CD4-positive, alpha-beta T cell treated with Interleukin-21 for 1 hour (primary cell): ENCODE results near the gene TNNI3.
"Not testable (repeated sequence)": the region's sequence is repeated elsewhere in the genome, so short reads cannot be mapped to it uniquely, and the experiment has no call there.

Experiments
- DNase-seq: peaks from one replicate; pipeline ENCODE4 v3.0.0-alpha.2; 2020

The TNNI3 gene

GRCh38 chr19:55172741-55173140 is 15.2 kb upstream of the TNNI3 start:
- DNase-seq, result no peak

- not testable (repeated sequence) for DNase-seq
These were observed 14.8 kb upstream of the TNNI3 start for GRCh38 chr19:55172318-55172717.

- no peak for DNase-seq
These were observed 13.9 kb upstream of the TNNI3 start for GRCh38 chr19:55171440-55171839.

GRCh38 chr19:55169136-55169535 is 11.6 kb upstream of the TNNI3 start:
- no peak for DNase-seq

- peak; percentile 81 for DNase-seq
These were observed 9.2 kb upstream of the TNNI3 start, which contains the start of gene DNAAF3 for GRCh38 chr19:55166530-55167268. Gene DNAAF3 (minus strand): TSS chr19:55166613. CDS start chr19:55166413, 200 bp downstream.

- peak; percentile 62 for DNase-seq
These were observed 8.5 kb upstream of the TNNI3 start for GRCh38 chr19:55165952-55166529.

GRCh38 chr19:55161571-55162322 is 4.2 kb upstream of the TNNI3 start:
- DNase-seq, result no peak

GRCh38 chr19:55160986-55161365 is 3.4 kb upstream of the TNNI3 start:
- DNase-seq, result no peak

GRCh38 chr19:55160128-55160985 is 2.8 kb upstream of the TNNI3 start:
- DNase-seq, result peak; percentile 88

GRCh38 chr19:55158848-55159749 is 1.6 kb upstream of the TNNI3 start:
- no peak for DNase-seq

GRCh38 chr19:55158423-55158822 is 891 bp upstream of the TNNI3 start:
- DNase-seq, result no peak

- peak; percentile 34 for DNase-seq
These were observed 1.1 kb downstream of the TNNI3 start for GRCh38 chr19:55156202-55157063.

GRCh38 chr19:55155784-55156183 is 1.7 kb downstream of the TNNI3 start:
- DNase-seq, result not testable (repeated sequence)

GRCh38 chr19:55153652-55154264 is 3.8 kb downstream of the TNNI3 start:
- DNase-seq, result no peak

GRCh38 chr19:55152017-55152416 is 5.5 kb downstream of the TNNI3 start:
- no peak for DNase-seq

- DNase-seq, result no peak
These were observed 8.2 kb downstream of the TNNI3 start, which contains the start of gene TNNT1 for GRCh38 chr19:55149078-55150003. Gene TNNT1 (minus strand): TSS chr19:55149206. CDS start chr19:55147157, 2,049 bp downstream.

- DNase-seq, result no peak
These were observed 9.8 kb downstream of the TNNI3 start for GRCh38 chr19:55147545-55148251.

GRCh38 chr19:55146705-55147273 is 10.7 kb downstream of the TNNI3 start:
- no peak for DNase-seq
